Immature natural killer cell (primary cell): ENCODE measurements around the gene OR10T2. TPM values are rescaled to one million over a fixed set of nuclear protein-coding genes. Genes with fewer than 3 reads are reported as not detected.
"Not testable (repeated sequence)": the region's sequence is repeated elsewhere in the genome, so short reads cannot be mapped to it uniquely, and the experiment has no call there.

Experiments
- DNase-seq, 3 donors: peaks; one replicate each; pipeline ENCODE4 v3.0.0; 2022; ENCODE audit warnings: mixed read lengths in 1 of 3
- H3K27ac Mint-ChIP-seq, 6 donors: one replicate each; pipeline ENCODE4 v1.8.0; 2020; ENCODE audit warnings: mixed read lengths in 6 of 6, mild to moderate bottlenecking in 5 of 6, inconsistent platforms in 4 of 6, moderate library complexity in 3 of 6
- H3K27me3 Mint-ChIP-seq, 3 donors: one replicate each; pipeline ENCODE4 v1.8.0; 2020 to 2021; ENCODE audit warnings: low read depth in 3 of 3, mild to moderate bottlenecking in 3 of 3, mixed read lengths in 3 of 3, moderate library complexity in 3 of 3, inconsistent platforms in 1 of 3
- H3K36me3 Mint-ChIP-seq, 3 donors: one replicate each; pipeline ENCODE4 v1.8.0; 2020; ENCODE audit warnings: mixed read lengths in 3 of 3, inconsistent platforms in 2 of 3, mild to moderate bottlenecking in 2 of 3
- H3K4me1 Mint-ChIP-seq, 2 donors: one replicate each; pipeline ENCODE4 v1.8.0; 2020; ENCODE audit warnings: inconsistent platforms in 2 of 2, mild to moderate bottlenecking in 2 of 2, mixed read lengths in 2 of 2, moderate library complexity in 1 of 2
- H3K4me3 Mint-ChIP-seq, 5 donors: one replicate each; pipeline ENCODE4 v1.8.0; 2020; ENCODE audit warnings: mild to moderate bottlenecking in 5 of 5, mixed read lengths in 5 of 5, inconsistent platforms in 3 of 5, moderate library complexity in 3 of 5
- H3K9me3 Mint-ChIP-seq, 6 donors: one replicate each; pipeline ENCODE4 v1.8.0; 2020; ENCODE audit warnings: mild to moderate bottlenecking in 6 of 6, mixed read lengths in 6 of 6, inconsistent platforms in 4 of 6, moderate library complexity in 3 of 6
- polyA plus RNA-seq, 3 donors: library from polyadenylated mRNA; unstranded; fragments of 300-500 nt; fragmentation: Illumina TruSeq; gene quantifications; one replicate each; pipeline ENCODE4 v1.2.3, GENCODE V29; 2021

Gene OR10T2
- not detected for polyA plus RNA-seq

DNA sequence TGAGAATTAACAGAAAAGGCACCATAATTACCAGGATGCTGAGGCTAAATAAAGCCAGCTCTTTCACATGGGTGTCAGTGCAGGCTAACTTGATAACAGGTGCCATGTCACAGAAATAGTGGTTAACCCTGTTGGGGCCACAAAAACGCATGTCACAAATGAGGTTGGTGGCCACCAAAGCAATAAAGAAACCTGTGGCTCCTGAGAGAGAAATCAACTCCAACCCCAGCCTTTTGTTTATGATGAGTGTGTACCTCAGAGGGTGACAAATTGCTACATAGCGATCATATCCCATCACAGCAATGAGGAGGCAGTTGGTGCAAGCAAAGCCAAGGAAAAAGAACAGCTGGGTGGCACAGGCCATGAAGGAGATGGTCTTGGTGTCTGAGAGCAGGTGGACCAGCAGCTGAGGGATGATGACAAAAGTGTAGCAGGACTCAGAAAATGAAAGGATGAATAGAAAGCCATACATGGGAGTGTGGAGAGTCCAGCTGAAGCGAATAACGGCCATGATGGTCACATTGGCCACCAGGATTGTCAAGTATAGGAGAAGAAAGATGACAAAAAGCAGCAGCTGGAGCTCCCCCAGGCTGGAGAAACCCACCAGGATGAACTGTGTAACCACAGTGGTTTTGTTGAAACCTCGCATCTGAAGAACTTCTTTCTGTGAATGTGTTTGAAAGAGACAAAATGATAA, at the start of gene OR10T2:
TSS of gene OR10T2 (minus strand) at position 649 of the 697 bp plus-strand sequence. CDS start at position 649, 0 bp downstream.
- Mint-ChIP-seq H3K27me3 (peaks cover 0 to 10% (median 0%) of the 10 kb centered on the region in 3 donors), H3K9me3 (no peaks in the 10 kb centered on the region), H3K4me1 (peaks cover 2 to 6% of the 10 kb centered on the region in 2 donors), H3K36me3 (no peaks in the 10 kb centered on the region), H3K4me3 (no peak within 1 kb of the TSS), H3K27ac (no peak within 1 kb of the TSS)
- no peak for DNase-seq

DNA sequence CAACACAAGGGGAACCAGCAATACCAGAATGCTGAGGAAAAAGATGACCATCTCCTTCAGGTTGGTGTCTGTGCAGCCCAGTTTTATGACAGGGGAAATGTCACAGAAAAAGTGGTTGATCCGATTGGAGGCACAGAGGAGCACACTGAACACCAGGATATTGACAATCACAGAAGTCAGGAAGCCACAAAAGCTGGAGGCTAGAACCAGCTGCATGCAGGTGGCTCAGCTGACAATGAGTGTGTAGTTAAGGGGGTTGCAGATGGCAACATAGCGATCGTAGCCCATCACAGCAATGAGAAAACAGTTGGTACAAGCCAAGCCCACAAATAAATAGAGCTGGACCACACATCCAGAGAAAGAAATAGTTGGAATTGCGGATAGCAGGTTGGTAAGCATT, 46.1 kb upstream of the OR10T2 start:
- no peaks in the 10 kb centered on the region for H3K4me1 Mint-ChIP-seq
- H3K4me3 Mint-ChIP-seq, result no peak overlapping the region
- peaks cover 5 to 15% (median 6%) of the 10 kb centered on the region in 3 donors for H3K27me3 Mint-ChIP-seq
- no peaks in the 10 kb centered on the region for H3K9me3 Mint-ChIP-seq
- DNase-seq, result no peak
- no peaks in the 10 kb centered on the region for H3K36me3 Mint-ChIP-seq
- H3K27ac Mint-ChIP-seq, result no peak overlapping the region

- Mint-ChIP-seq H3K9me3 (peaks cover 0 to 11% (median 2%) of the 10 kb centered on the region in 6 donors), H3K36me3 (no peaks in the 10 kb centered on the region), H3K27me3 (peaks cover 10 to 31% (median 17%) of the 10 kb centered on the region in 3 donors), H3K27ac (no peak overlapping the region), H3K4me1 (no peaks in the 10 kb centered on the region), H3K4me3 (no peak overlapping the region)
- no peak for DNase-seq
These were observed 35.5 kb upstream of the OR10T2 start for GRCh38 chr1:158434741-158435140.

- H3K4me3 Mint-ChIP-seq, H3K4me1 Mint-ChIP-seq, H3K27ac Mint-ChIP-seq, H3K36me3 Mint-ChIP-seq, DNase-seq: not testable (repeated sequence)
- H3K27me3 Mint-ChIP-seq, result peaks cover 15 to 34% (median 17%) of the 10 kb centered on the region in 3 donors
- H3K9me3 Mint-ChIP-seq, result peaks cover 8 to 23% (median 11%) of the 10 kb centered on the region in 6 donors
These were observed 30.9 kb upstream of the OR10T2 start for GRCh38 chr1:158430163-158430562.

- Mint-ChIP-seq H3K4me3 (no peak within 1 kb of the TSS), H3K9me3 (peaks cover 5 to 16% (median 10%) of the 10 kb centered on the region in 6 donors), H3K27me3 (peaks cover 5 to 27% (median 12%) of the 10 kb centered on the region in 3 donors), H3K36me3 (no peaks in the 10 kb centered on the region), H3K27ac (no peak within 1 kb of the TSS), H3K4me1 (no peaks in the 10 kb centered on the region)
- no peak for DNase-seq
These were observed 26.9 kb upstream of the OR10T2 start, which contains the start of gene OR10K2 for GRCh38 chr1:158426137-158426536. OR10K2 (minus strand) TSS chr1:158426237; CDS start chr1:158420866, 5,371 bp downstream.

DNA sequence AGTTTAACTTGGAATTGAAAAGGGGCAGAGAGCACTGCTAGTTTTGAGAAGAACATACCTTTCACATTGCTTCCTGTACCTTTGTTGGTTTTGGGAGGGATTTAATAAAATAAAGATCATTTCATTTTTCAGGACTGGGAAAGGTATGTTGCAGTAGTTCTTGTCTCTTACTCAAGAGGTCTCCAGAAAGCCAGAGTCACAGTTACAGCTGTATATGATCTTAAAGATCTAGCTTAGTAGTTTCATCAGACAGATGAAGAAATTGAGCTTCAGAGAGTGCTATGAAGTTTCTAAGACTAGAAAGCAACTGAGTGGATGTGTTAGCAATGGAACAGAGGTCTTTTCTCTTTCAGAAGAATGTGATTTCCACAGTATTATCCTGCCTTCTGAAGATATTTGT, 25.8 kb upstream of the OR10T2 start:
- Mint-ChIP-seq H3K27ac (no peak overlapping the region), H3K27me3 (peaks cover 9 to 23% (median 12%) of the 10 kb centered on the region in 3 donors), H3K4me3 (no peak overlapping the region), H3K36me3 (no peaks in the 10 kb centered on the region), H3K4me1 (no peaks in the 10 kb centered on the region), H3K9me3 (peaks cover 5 to 15% (median 9%) of the 10 kb centered on the region in 6 donors)
- no peak for DNase-seq

GRCh38 chr1:158422212-158422611, 22.9 kb upstream of the OR10T2 start:
- no peak overlapping the region for H3K4me3 Mint-ChIP-seq
- H3K4me1 Mint-ChIP-seq, result no peaks in the 10 kb centered on the region
- peaks cover 4 to 13% (median 5%) of the 10 kb centered on the region in 3 donors for H3K27me3 Mint-ChIP-seq
- H3K9me3 Mint-ChIP-seq, result no peaks in the 10 kb centered on the region
- DNase-seq, result no peak
- no peaks in the 10 kb centered on the region for H3K36me3 Mint-ChIP-seq
- no peak overlapping the region for H3K27ac Mint-ChIP-seq

GRCh38 chr1:158417586-158417985, 18.3 kb upstream of the OR10T2 start:
- no peaks in the 10 kb centered on the region for H3K9me3 Mint-ChIP-seq
- no peak overlapping the region for H3K27ac Mint-ChIP-seq
- no peaks in the 10 kb centered on the region for H3K4me1 Mint-ChIP-seq
- no peak overlapping the region for H3K4me3 Mint-ChIP-seq
- no peak for DNase-seq
- no peaks in the 10 kb centered on the region for H3K36me3 Mint-ChIP-seq
- H3K27me3 Mint-ChIP-seq, result peaks cover 4 to 18% (median 8%) of the 10 kb centered on the region in 3 donors

- Mint-ChIP-seq H3K27ac (no peak overlapping the region), H3K27me3 (peaks cover 0 to 14% (median 8%) of the 10 kb centered on the region in 3 donors), H3K9me3 (no peaks in the 10 kb centered on the region), H3K4me1 (no peaks in the 10 kb centered on the region), H3K36me3 (no peaks in the 10 kb centered on the region), H3K4me3 (no peak overlapping the region)
- DNase-seq, result no peak
These were observed 15.5 kb upstream of the OR10T2 start for GRCh38 chr1:158414651-158415345.

GRCh38 chr1:158407092-158407491, 7.8 kb upstream of the OR10T2 start:
- Mint-ChIP-seq H3K27me3 (peaks cover 0 to 11% (median 0%) of the 10 kb centered on the region in 3 donors), H3K4me3 (no peak overlapping the region), H3K27ac (no peak overlapping the region), H3K4me1 (no peaks in the 10 kb centered on the region), H3K9me3 (no peaks in the 10 kb centered on the region), H3K36me3 (no peaks in the 10 kb centered on the region)
- no peak for DNase-seq

DNA sequence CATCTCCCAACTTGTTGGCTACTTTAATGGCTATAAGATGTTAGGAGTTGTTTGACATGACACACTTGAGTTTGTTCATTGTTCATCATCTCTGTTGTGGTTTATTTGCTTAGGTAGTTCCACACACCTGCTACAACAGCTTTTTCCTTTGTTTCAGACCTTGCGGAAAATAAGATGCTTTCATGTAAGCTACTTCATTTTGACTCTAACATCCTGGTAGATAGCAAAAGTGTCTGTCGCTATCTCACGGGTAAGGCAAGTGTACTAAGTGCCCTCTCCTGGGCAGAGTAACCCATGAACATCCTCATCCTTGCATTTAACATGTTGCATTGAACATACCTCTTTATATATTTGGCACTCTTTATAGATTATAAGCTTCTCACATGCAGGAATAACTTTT, 1.6 kb upstream of the OR10T2 start:
- no peak for DNase-seq
- Mint-ChIP-seq H3K36me3 (no peaks in the 10 kb centered on the region), H3K4me3 (no peak overlapping the region), H3K27me3 (peaks cover 0 to 17% (median 0%) of the 10 kb centered on the region in 3 donors), H3K27ac (no peak overlapping the region), H3K4me1 (peaks cover 2 to 6% of the 10 kb centered on the region in 2 donors), H3K9me3 (no peaks in the 10 kb centered on the region)

DNA sequence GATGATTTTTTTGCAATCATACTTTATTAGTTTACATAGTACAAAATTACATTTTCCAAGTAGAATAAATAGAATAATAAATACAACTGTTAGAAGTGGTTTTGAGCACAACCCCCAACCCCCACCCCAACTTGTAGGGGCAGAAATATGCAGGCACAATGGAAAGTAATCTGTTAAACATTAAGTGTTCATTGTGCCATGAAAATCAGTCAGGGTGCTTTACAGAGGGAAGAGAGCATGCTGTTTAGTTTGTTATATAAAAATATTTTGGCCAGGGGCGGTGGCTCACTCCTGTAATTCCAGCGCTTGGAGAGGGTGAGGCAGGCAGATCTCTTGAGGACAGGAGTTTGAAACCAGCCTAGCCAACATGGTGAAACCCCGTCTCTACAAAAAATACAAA, 2.6 kb downstream of the OR10T2 start:
- no peak for DNase-seq
- Mint-ChIP-seq H3K27ac (no peak overlapping the region), H3K4me3 (no peak overlapping the region), H3K36me3 (no peaks in the 10 kb centered on the region), H3K27me3 (peaks cover 0 to 13% (median under 1%) of the 10 kb centered on the region in 3 donors), H3K4me1 (peaks cover 2 to 6% of the 10 kb centered on the region in 2 donors), H3K9me3 (no peaks in the 10 kb centered on the region)

GRCh38 chr1:158393476-158393875, 5.8 kb downstream of the OR10T2 start:
- Mint-ChIP-seq H3K27me3 (peaks cover 0 to 7% (median 3%) of the 10 kb centered on the region in 3 donors), H3K27ac (no peak overlapping the region), H3K4me3 (no peak overlapping the region), H3K9me3 (no peaks in the 10 kb centered on the region), H3K4me1 (no peaks in the 10 kb centered on the region), H3K36me3 (no peaks in the 10 kb centered on the region)
- DNase-seq, result no peak

DNA sequence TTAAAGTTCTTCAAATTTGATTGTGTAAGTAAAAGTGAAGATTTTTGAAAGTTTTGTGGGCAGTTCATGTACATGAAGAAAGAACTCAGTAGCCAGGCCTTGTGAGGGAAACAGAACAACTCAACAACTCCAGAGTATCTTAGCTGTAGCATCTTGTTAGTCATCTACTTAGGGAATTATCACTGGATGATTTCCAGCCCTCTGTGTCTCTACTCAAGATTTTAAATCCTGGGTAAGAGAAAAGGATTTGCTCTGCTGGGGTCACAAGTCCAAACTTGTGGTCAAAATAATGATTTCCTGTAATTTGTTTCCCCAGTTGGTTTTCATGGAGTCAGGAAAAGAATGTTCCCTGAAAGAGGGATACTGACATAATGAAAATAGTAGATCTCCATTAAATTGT, 8.2 kb downstream of the OR10T2 start:
- H3K36me3 Mint-ChIP-seq, result peaks cover 0 to 4% (median 0%) of the 10 kb centered on the region in 3 donors
- no peak for DNase-seq
- no peak overlapping the region for H3K4me3 Mint-ChIP-seq
- peaks cover 0 to 5% (median 0%) of the 10 kb centered on the region in 6 donors for H3K9me3 Mint-ChIP-seq
- H3K27me3 Mint-ChIP-seq, result peaks cover 0 to 6% (median 6%) of the 10 kb centered on the region in 3 donors
- no peak overlapping the region for H3K27ac Mint-ChIP-seq
- H3K4me1 Mint-ChIP-seq, result no peaks in the 10 kb centered on the region
